ENCODE measurements around the gene INAFM2.

The INAFM2 gene

DNA sequence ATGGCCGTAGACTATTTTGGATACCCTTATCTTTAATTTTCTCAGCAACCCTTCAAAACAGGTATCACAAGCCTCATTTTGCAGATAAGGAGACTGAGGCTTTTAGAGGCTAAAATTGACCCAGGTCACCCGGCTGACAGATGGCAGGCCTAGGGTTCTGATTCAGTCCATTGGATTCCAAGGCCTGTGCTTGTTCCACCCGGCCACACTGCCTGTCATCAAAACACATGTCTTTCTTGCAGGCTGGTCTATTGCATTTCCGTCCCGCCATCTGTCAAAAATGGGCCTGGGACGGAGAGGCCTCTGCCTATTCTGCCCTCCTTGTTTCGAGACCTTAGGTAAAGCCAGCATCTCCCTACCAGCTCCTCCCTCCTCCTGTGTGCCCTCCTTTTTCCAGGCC lies 8.1 kb downstream of the INAFM2 start (continued):
- no peak for TF ChIP-seq ZNF350 (tag by site-specific recombination; IDR thresholded peaks at IDR 0.05)
- TF ChIP-seq ZNF184 (tag by site-specific recombination; IDR thresholded peaks at IDR 0.05), result no peak
- no peak for TF ChIP-seq KLF7 (tag by site-specific recombination; IDR thresholded peaks at IDR 0.05; ENCODE audit: borderline replicate concordance)
- no peak for TF ChIP-seq GFI1B (tag by site-specific recombination; IDR thresholded peaks at IDR 0.05)
- no peak for TF ChIP-seq SCRT1 (tag by site-specific recombination; IDR thresholded peaks at IDR 0.05; ENCODE audit: borderline replicate concordance)
- TF ChIP-seq, protein P1, sequence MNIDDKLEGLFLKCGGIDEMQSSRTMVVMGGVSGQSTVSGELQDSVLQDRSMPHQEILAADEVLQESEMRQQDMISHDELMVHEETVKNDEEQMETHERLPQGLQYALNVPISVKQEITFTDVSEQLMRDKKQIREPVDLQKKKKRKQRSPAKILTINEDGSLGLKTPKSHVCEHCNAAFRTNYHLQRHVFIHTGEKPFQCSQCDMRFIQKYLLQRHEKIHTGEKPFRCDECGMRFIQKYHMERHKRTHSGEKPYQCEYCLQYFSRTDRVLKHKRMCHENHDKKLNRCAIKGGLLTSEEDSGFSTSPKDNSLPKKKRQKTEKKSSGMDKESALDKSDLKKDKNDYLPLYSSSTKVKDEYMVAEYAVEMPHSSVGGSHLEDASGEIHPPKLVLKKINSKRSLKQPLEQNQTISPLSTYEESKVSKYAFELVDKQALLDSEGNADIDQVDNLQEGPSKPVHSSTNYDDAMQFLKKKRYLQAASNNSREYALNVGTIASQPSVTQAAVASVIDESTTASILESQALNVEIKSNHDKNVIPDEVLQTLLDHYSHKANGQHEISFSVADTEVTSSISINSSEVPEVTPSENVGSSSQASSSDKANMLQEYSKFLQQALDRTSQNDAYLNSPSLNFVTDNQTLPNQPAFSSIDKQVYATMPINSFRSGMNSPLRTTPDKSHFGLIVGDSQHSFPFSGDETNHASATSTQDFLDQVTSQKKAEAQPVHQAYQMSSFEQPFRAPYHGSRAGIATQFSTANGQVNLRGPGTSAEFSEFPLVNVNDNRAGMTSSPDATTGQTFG (tag by site-specific recombination; IDR thresholded peaks at IDR 0.05; ENCODE audit: borderline replicate concordance), result no peak
- TF ChIP-seq, protein P2, sequence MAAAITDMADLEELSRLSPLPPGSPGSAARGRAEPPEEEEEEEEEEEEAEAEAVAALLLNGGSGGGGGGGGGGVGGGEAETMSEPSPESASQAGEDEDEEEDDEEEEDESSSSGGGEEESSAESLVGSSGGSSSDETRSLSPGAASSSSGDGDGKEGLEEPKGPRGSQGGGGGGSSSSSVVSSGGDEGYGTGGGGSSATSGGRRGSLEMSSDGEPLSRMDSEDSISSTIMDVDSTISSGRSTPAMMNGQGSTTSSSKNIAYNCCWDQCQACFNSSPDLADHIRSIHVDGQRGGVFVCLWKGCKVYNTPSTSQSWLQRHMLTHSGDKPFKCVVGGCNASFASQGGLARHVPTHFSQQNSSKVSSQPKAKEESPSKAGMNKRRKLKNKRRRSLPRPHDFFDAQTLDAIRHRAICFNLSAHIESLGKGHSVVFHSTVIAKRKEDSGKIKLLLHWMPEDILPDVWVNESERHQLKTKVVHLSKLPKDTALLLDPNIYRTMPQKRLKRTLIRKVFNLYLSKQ (tag by site-specific recombination; IDR thresholded peaks at IDR 0.05; ENCODE audit: borderline replicate concordance), result no peak
- no peak for TF ChIP-seq FEZF1 (tag by site-specific recombination; IDR thresholded peaks at IDR 0.05)
- TF ChIP-seq ZSCAN16 (tag by site-specific recombination; IDR thresholded peaks at IDR 0.05), result no peak

DNA sequence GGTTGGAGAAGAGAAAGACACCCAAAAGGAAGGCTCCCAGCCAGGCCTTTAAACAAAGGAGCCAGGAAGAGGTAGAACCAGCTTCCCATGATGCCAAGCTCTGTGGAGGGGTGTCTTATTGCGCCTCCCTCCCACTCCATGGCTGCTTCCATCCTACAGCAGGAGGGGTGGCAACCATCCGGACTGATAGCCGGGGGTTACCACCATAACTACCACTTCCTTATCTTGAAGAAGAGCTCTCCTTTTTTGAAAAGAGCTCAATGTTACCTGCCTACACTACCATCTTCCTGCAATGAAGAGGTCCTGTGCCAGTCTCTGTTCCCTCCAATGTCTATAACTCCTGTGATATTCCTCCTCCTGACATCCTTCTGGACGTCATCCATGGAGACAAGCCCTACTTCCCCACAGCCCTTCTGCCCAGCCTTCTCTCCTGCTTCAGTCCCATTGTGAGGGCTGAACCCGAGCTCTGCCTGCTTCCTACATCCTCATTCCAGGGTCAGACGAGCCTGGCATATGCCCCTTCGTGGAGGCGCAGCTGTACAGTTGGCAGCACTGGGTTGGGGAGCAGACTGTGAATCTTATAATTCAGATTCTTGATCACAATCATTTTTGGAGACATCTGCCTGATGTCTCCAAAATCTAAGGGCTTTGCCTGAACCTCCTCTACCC lies 8.8 kb downstream of the INAFM2 start:
- ChIA-PET CTCF (interaction anchor here (0.7 to 1.4 kb wide), 4 partner anchors 9 to 88 kb away, joined by 3 to 4 read pairs (median 3); partner anchors contain the start of gene INAFM2), POLR2A (interaction anchor here (0.7 to 1.5 kb wide), 2 partner anchors 8 to 9 kb away, joined by 3 to 5 read pairs; partner anchors contain the start of gene CCDC9B)
- no peaks in the 10 kb centered on the region for H3K36me3 ChIP-seq (ENCODE audit: control insufficient read depth in 2 of 2, insufficient read depth in 1 of 2, low read length in 2 of 2)
- H3K27ac ChIP-seq (ENCODE audit: extremely low read depth, low read depth, low read length), result no peak overlapping the region
- no peaks in the 10 kb centered on the region for H3K9me3 ChIP-seq (ENCODE audit: control insufficient read depth, insufficient read depth, low read depth, low read length)
- no peak overlapping the region for H3K4me3 ChIP-seq (ENCODE audit: low read depth, low read length)
- TF ChIP-seq ZNF133 (tag by site-specific recombination; IDR thresholded peaks at IDR 0.05), result no peak
- TF ChIP-seq, protein P3, sequence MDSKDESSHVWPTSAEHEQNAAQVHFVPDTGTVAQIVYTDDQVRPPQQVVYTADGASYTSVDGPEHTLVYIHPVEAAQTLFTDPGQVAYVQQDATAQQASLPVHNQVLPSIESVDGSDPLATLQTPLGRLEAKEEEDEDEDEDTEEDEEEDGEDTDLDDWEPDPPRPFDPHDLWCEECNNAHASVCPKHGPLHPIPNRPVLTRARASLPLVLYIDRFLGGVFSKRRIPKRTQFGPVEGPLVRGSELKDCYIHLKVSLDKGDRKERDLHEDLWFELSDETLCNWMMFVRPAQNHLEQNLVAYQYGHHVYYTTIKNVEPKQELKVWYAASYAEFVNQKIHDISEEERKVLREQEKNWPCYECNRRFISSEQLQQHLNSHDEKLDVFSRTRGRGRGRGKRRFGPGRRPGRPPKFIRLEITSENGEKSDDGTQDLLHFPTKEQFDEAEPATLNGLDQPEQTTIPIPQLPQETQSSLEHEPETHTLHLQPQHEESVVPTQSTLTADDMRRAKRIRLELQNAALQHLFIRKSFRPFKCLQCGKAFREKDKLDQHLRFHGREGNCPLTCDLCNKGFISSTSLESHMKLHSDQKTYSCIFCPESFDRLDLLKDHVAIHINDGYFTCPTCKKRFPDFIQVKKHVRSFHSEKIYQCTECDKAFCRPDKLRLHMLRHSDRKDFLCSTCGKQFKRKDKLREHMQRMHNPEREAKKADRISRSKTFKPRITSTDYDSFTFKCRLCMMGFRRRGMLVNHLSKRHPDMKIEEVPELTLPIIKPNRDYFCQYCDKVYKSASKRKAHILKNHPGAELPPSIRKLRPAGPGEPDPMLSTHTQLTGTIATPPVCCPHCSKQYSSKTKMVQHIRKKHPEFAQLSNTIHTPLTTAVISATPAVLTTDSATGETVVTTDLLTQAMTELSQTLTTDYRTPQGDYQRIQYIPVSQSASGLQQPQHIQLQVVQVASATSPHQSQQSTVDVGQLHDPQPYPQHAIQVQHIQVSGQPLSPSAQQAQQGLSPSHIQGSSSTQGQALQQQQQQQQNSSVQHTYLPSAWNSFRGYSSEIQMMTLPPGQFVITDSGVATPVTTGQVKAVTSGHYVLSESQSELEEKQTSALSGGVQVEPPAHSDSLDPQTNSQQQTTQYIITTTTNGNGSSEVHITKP (tag by site-specific recombination; IDR thresholded peaks at IDR 0.05), result peak; percentile 80
- H3K4me1 ChIP-seq (ENCODE audit: control insufficient read depth, insufficient read depth, low read length), result no peaks in the 10 kb centered on the region; the same call in 1 of the 2 replicates

DNA sequence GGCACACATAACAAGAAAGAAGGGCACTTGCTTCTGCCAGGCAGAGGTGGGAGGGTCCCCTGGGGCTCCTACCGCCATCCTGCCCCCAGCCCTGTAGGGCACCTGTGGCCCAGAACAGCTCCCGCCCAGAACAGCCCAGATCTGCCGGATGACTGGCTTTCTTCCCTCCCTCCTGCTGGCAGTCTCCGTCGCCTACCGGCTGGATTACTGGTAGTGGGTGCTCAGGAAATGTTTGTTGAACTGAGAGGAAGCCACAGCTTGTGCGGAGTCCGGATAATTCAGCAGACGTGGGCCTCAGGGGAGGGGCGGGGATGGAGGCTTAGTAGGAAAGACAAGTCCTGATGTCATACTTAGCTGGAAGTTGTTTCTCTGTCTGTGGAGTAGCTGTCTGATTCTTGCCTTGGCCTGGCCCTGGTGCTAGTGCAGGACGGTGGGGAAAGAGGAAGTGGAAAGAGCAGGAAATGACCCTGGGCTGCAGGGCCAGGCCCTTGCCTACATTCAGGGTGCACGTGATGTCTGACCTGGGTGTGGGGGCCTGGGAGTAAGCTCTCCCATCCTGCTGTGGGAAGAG lies 10.5 kb downstream of the INAFM2 start:
- no peaks in the 10 kb centered on the region for H3K9me3 ChIP-seq (ENCODE audit: control insufficient read depth, insufficient read depth, low read depth, low read length)
- H3K27ac ChIP-seq (ENCODE audit: extremely low read depth, low read depth, low read length), result peak overlapping the region; percentile 19; the same call in 1 of the 2 replicates
- ChIA-PET POLR2A (interaction anchor here (0.6 to 1.4 kb wide), 4 partner anchors 8 to 95 kb away, joined by 4 to 5 read pairs (median 4); partner anchors contain the start of gene INAFM2), CTCF (interaction anchor here (1.2 to 2.2 kb wide), 5 partner anchors 9 to 20 kb away, joined by 3 to 7 read pairs (median 4); no protein-coding TSS in a partner anchor)
- no peaks in the 10 kb centered on the region for H3K36me3 ChIP-seq (ENCODE audit: control insufficient read depth in 2 of 2, insufficient read depth in 1 of 2, low read length in 2 of 2)
- H3K4me3 ChIP-seq (ENCODE audit: low read depth, low read length), result no peak overlapping the region
- no peaks in the 10 kb centered on the region; the same call in 1 of the 2 replicates for H3K4me1 ChIP-seq (ENCODE audit: control insufficient read depth, insufficient read depth, low read length)
- TF ChIP-seq ZNF561 (tag by site-specific recombination; IDR thresholded peaks at IDR 0.05; ENCODE audit: borderline replicate concordance) (no peak), ZNF394 (tag by site-specific recombination; IDR thresholded peaks at IDR 0.05; ENCODE audit: borderline replicate concordance) (peak; percentile 96), ZBTB21 (tag by site-specific recombination; IDR thresholded peaks at IDR 0.05) (no peak), ZNF600 (tag by site-specific recombination; IDR thresholded peaks at IDR 0.05) (peak; percentile 81), OSR2 (tag by site-specific recombination; IDR thresholded peaks at IDR 0.05) (peak; percentile 75), ZNF37A (tag by site-specific recombination; IDR thresholded peaks at IDR 0.05) (no peak), ZNF521 (tag by site-specific recombination; IDR thresholded peaks at IDR 0.05) (no peak), ZNF292 (tag by site-specific recombination; IDR thresholded peaks at IDR 0.05; ENCODE audit: borderline replicate concordance, low read depth) (no peak), ZNF777 (tag by site-specific recombination; IDR thresholded peaks at IDR 0.05; ENCODE audit: borderline replicate concordance) (no peak), ZNF335 (tag by site-specific recombination; conservative IDR thresholded peaks at IDR 0.05) (0 out of 2 replicates have a peak, but pooled peaks have one; percentile 13)
- TF ChIP-seq, protein P4, sequence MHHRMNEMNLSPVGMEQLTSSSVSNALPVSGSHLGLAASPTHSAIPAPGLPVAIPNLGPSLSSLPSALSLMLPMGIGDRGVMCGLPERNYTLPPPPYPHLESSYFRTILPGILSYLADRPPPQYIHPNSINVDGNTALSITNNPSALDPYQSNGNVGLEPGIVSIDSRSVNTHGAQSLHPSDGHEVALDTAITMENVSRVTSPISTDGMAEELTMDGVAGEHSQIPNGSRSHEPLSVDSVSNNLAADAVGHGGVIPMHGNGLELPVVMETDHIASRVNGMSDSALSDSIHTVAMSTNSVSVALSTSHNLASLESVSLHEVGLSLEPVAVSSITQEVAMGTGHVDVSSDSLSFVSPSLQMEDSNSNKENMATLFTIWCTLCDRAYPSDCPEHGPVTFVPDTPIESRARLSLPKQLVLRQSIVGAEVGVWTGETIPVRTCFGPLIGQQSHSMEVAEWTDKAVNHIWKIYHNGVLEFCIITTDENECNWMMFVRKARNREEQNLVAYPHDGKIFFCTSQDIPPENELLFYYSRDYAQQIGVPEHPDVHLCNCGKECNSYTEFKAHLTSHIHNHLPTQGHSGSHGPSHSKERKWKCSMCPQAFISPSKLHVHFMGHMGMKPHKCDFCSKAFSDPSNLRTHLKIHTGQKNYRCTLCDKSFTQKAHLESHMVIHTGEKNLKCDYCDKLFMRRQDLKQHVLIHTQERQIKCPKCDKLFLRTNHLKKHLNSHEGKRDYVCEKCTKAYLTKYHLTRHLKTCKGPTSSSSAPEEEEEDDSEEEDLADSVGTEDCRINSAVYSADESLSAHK (tag by site-specific recombination; IDR thresholded peaks at IDR 0.05), result no peak
